Skeletal muscle tissue (tissue), 4 donors: ENCODE measurements around the gene WWC2. TPM values are rescaled to one million over a fixed set of nuclear protein-coding genes. Genes with fewer than 3 reads are reported as not detected.

Experiments used
- H3K27ac ChIP-seq: one replicate; pipeline ENCODE4 v1.7.0; 2013; ENCODE audit warnings: mild to moderate bottlenecking, low read depth, low read length, inconsistent platforms
- H3K27me3 ChIP-seq, 3 donors: one replicate each; pipeline ENCODE4 v1.7.0; 2013; ENCODE audit warnings: low read length in 3 of 3; ENCODE audit not compliant: control insufficient read depth in 3 of 3, insufficient read depth in 3 of 3
- H3K36me3 ChIP-seq, 3 donors: one replicate each; pipeline ENCODE4 v1.7.0; 2013; ENCODE audit warnings: low read length in 3 of 3; ENCODE audit not compliant: control insufficient read depth in 3 of 3, insufficient read depth in 3 of 3
- H3K4me1 ChIP-seq, 3 donors: one replicate each; pipeline ENCODE4 v1.7.0; 2013; ENCODE audit warnings: low read length in 3 of 3, mild to moderate bottlenecking in 3 of 3; ENCODE audit not compliant: control insufficient read depth in 3 of 3, insufficient read depth in 3 of 3
- H3K4me3 ChIP-seq, 3 donors: one replicate each; pipeline ENCODE4 v1.7.0; 2013; ENCODE audit warnings: low read length in 3 of 3
- H3K9ac ChIP-seq, 3 donors: one replicate each; pipeline ENCODE4 v1.7.0; 2013; ENCODE audit warnings: low read length in 3 of 3, mild to moderate bottlenecking in 3 of 3, moderate library complexity in 2 of 3, low read depth in 1 of 3
- H3K9me3 ChIP-seq, 3 donors: one replicate each; pipeline ENCODE4 v1.7.0; 2013; ENCODE audit warnings: low read length in 3 of 3; ENCODE audit not compliant: control insufficient read depth in 3 of 3
- total RNA-seq: library from RNA; depleted of rRNA; stranded (reverse); fragments of >200 nt; gene quantifications from one replicate; pipeline ENCODE4 v1.2.3, GENCODE V29; 2014
- donor health status: Osteomylitis.

Gene WWC2
- total RNA-seq, 1 donor from 2014 or later = 15.1 TPM

DNA sequence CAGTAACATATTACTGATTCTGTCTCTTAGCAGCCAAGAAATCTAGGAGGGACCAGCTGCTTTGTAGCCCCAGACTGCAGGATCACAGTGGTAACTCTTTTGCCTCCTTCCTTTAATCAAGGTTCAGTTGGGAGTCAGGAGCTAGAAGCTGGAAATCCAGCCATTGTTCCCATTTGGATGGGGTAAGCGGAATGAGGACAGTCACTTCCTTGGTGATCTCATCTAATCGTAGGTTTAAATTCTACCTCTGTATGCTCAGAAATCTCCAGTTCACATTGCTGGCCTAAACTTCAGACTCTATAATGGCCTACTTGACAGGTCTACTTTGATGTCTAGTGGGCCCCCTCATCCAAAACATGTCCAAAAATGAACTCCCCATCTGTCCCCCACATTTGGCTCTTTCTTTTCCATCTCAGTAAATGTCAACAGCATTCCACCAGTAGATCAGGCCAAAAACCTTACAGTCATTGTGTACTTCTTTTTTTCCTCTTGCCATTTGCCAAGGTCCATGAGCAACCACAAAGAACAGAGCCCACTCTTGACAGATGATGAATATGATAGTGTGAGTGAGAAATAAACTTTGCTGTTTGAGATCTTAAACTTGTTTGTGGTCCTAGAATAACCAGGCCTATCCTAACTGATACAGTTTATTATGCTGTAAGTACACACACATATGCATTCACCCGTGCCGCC is 40.1 kb downstream of the WWC2 start:
- no peak overlapping the region for H3K4me3 ChIP-seq
- no peak overlapping the region for H3K27ac ChIP-seq
- no peak overlapping the region for H3K9ac ChIP-seq
- no peaks in the 10 kb centered on the region for H3K27me3 ChIP-seq
- no peaks in the 10 kb centered on the region for H3K9me3 ChIP-seq
- no peaks in the 10 kb centered on the region for H3K36me3 ChIP-seq
- H3K4me1 ChIP-seq = peaks cover 5 to 20% (median 6%) of the 10 kb centered on the region in 3 donors

DNA sequence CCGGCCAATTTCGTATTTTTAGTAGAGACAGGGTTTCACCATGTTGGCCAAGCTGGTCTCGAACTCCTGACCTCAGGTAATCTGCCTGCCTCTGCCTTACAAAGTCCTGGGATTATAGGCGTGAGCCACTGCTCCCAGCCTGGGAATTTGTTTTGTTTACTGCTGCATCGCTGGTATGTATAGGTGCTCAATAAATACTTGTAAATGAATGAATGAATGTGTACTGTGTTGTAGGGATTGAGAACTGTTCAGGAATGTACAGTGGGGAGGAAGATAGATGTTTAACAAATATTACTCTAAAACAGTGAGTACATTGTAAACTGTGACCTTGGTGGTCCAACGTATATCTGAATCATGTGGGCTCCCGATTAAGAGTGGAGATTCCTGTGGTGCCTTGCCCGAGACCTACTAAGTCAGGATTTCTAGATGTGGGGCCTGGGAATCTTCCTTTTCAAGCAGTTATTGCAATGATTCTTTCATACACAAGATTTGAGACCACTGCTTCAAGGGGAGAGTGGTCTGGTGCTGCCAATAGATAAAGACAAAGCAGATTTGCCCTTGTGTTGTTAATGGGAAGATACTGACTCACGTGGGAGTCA is 41.0 kb downstream of the WWC2 start:
- H3K4me3 ChIP-seq = no peak overlapping the region
- no peak overlapping the region for H3K9ac ChIP-seq
- no peak overlapping the region for H3K27ac ChIP-seq
- H3K9me3 ChIP-seq = no peaks in the 10 kb centered on the region
- H3K27me3 ChIP-seq = no peaks in the 10 kb centered on the region
- H3K36me3 ChIP-seq = no peaks in the 10 kb centered on the region
- H3K4me1 ChIP-seq = peaks cover 5 to 20% (median 6%) of the 10 kb centered on the region in 3 donors

DNA sequence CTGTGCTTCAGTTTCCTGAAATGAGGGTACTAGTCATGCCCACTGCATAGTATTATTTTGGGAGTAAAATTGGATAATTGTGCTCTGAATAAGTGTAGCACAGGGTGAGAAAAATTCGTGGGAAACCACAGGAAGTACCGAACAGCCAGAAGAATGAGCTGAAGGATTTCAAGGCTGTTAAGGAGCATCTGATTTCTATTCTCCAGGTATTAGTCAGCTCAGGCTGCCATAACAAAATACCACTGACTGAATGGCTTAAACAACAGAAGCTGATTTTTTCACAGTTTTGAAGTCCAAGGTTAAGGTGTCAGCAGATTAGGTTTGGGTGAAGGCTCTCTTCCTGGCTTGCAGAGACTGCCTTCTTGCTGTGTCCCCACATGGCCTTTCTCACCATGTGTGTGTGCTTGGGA is 41.9 kb downstream of the WWC2 start:
- Histone ChIP-seq H3K4me1 (peaks cover 5 to 22% (median 6%) of the 10 kb centered on the region in 3 donors), H3K9me3 (no peaks in the 10 kb centered on the region), H3K36me3 (no peaks in the 10 kb centered on the region), H3K27me3 (no peaks in the 10 kb centered on the region), H3K9ac (no peak overlapping the region), H3K4me3 (no peak overlapping the region), H3K27ac (no peak overlapping the region)

DNA sequence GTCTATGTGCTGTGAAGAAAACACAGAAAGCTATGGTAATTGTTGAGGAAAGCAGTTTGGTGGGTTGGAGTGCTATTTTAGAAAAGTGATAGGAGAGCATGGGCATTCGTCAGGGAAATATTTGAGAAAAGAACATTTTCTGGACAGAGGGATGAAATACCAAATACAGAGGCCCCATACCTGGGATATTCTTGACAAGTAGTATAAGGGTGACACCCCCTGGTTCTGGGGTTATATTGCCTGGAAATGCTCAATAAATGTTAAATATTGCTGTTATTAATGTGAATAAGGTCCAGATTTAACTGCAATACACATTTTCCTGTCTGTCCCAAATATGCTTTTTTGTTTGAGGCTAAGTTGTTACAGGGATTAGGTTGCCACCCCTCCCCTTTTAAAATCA is 42.9 kb downstream of the WWC2 start:
- no peaks in the 10 kb centered on the region for H3K9me3 ChIP-seq
- H3K27me3 ChIP-seq = no peaks in the 10 kb centered on the region
- H3K36me3 ChIP-seq = no peaks in the 10 kb centered on the region
- no peak overlapping the region for H3K9ac ChIP-seq
- peak overlapping the region in 1 of 3 donors; percentile 52 for H3K4me3 ChIP-seq
- peaks cover 5 to 22% (median 6%) of the 10 kb centered on the region in 3 donors for H3K4me1 ChIP-seq
- H3K27ac ChIP-seq = no peak overlapping the region

DNA sequence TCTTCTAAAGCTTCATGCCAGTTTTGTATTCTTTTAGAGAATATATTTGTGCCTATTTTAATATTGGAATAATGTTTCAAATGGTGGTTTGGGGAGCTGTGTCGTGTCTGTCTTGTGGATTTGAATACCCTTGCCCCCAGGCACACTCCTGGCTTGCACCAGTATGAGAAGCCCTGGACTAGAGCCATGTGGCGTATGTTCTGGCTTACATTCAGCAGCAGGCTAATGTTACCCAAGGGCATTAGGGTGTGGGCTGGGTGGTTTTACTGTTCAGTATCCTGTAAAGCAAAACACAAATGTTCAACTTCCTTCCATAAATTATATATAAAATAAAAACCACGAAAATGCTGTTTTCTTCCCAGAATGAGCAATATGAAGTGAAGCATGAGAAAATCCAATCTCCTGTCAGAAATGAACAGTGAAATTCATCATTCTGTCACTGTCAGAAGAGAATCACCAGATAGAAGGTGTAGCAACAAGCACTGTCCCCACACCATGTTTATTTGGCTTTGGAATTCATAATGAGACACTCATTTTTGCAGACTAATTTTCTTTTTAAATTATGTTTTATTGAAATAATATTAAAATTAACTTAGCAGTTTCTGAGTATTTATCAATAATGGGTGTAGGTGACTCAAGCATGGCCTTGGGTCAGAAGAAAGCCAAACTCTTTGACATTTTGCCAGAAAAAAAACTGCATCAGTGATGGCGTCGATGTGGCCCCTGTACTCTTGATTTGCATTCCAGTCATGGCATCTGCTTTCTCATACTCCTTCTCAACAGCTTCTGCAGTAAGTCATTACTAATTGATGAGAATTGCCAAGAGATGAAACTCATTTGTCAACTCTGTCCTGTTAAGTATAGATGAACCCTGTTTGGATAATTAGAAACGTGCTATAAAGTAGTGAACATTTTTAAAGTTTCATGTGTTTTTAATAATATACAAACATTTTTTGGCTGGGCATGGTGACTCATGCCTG is 43.8 kb downstream of the WWC2 start:
- H3K9me3 ChIP-seq = no peaks in the 10 kb centered on the region
- peak overlapping the region in 1 of 3 donors; percentile 63 for H3K9ac ChIP-seq
- H3K27me3 ChIP-seq = no peaks in the 10 kb centered on the region
- no peaks in the 10 kb centered on the region for H3K36me3 ChIP-seq
- peak overlapping the region in 1 of 3 donors; percentile 52 for H3K4me3 ChIP-seq
- H3K4me1 ChIP-seq = peaks cover 5 to 22% (median 6%) of the 10 kb centered on the region in 3 donors
- no peak overlapping the region for H3K27ac ChIP-seq

DNA sequence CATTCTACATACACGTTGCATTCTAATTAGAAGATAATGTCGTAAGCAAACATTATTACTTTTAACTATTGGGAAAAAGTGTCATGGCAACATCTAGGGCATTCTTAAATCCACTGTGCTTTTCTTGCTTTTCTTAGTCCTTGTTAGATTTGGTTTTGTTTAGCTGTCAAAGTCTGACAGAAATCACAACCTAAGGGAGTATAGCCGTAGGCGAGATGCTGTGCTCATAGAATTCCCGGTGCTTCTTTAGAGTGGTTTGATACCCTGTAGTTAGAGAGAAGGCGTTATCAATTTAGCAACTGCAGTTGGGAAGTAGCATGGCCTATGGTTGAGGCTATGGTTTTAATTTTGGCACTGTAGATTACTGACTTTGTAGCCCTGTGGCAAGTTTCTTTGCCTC is 45.7 kb downstream of the WWC2 start:
- H3K4me1 ChIP-seq = peaks cover 5 to 22% (median 6%) of the 10 kb centered on the region in 3 donors

DNA sequence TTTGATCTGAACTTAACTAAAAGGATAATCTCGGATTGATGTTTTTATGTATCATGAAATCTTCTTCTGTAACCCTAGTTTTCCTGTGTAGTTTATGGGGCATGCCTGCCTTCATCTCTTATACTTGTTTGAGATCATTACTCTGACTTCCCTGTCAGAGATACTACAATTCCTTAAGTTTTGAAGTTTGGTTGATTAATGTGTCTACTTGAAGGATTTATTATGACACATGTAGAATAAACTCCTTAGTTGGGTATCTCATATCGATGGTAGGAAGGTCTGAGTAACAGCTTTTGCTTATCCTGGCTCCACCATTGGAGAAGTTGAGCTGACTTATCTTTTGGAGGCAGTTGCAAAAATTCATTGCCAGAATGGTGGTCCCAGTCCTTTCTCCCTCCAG is 46.7 kb downstream of the WWC2 start:
- Histone ChIP-seq H3K9ac (no peak overlapping the region), H3K36me3 (no peaks in the 10 kb centered on the region), H3K9me3 (no peaks in the 10 kb centered on the region), H3K27ac (no peak overlapping the region), H3K27me3 (no peaks in the 10 kb centered on the region), H3K4me1 (peaks cover 5 to 21% (median 6%) of the 10 kb centered on the region in 3 donors), H3K4me3 (no peak overlapping the region)

More for the DNA sequence above, 45.7 kb downstream of the WWC2 start:
- Histone ChIP-seq H3K9me3 (no peaks in the 10 kb centered on the region), H3K36me3 (no peaks in the 10 kb centered on the region), H3K9ac (no peak overlapping the region), H3K27me3 (no peaks in the 10 kb centered on the region), H3K4me3 (no peak overlapping the region), H3K27ac (no peak overlapping the region)

DNA sequence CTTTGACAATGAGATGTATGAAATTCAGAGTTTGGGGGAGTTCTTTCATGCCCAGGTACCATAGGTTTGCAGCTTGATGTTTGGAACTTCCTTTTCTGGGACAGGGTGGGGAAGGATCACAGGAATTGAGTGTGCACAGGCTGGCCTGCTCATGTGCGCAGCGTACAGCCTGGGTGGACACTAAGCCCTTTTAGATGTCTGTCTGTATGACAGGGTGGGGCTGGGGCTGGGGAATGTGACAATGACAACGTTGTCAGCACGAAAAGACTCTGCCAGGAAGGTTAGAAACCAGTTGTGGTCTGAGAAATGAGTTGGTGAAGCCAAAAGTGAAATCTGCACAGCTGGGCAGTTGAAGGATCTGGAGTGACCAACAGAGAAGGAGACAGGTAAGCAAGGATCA is 47.4 kb downstream of the WWC2 start:
- no peak overlapping the region for H3K9ac ChIP-seq
- no peaks in the 10 kb centered on the region for H3K9me3 ChIP-seq
- H3K36me3 ChIP-seq = no peaks in the 10 kb centered on the region
- H3K27me3 ChIP-seq = no peaks in the 10 kb centered on the region
- no peak overlapping the region for H3K4me3 ChIP-seq
- H3K27ac ChIP-seq = no peak overlapping the region
- H3K4me1 ChIP-seq = peaks cover 5 to 17% (median 6%) of the 10 kb centered on the region in 3 donors

DNA sequence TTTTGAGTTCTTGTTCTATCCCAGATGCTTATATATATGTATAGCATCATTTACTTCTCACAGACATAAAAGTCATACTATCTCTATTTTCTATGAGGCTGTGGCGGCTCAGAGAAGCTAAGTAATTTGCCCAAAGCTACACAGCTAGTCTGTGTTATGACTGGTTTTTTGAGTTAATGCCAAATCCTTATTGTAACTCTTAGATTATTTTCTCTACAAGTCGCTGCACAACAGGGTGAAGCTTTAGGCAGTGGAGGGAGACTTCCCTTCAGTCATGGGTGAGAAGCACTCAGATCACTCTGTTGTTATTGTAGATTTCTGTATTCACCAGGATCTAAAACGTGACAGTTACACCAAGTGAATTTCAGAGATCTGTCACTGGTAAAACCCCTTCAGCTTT is 48.1 kb downstream of the WWC2 start:
- no peaks in the 10 kb centered on the region for H3K9me3 ChIP-seq
- H3K27me3 ChIP-seq = no peaks in the 10 kb centered on the region
- H3K4me1 ChIP-seq = peaks cover 5 to 12% (median 5%) of the 10 kb centered on the region in 3 donors
- no peak overlapping the region for H3K4me3 ChIP-seq
- H3K9ac ChIP-seq = no peak overlapping the region
- H3K36me3 ChIP-seq = no peaks in the 10 kb centered on the region
- no peak overlapping the region for H3K27ac ChIP-seq
